Measurements from ENCODE around the gene PWP1.
A peak's percentile ranks its signal among the peaks of the same experiment; 100 is the strongest.

PWP1 gene
- long read RNA-seq, donor 1, transcript PWP1-201 (15 exons, 2,621 nt): major isoform, 12 of 12 reads
- long read RNA-seq, donor 1, partial matches to known transcripts: 0 of 12 reads
- long read RNA-seq, donor 1, other reads (novel, unspliced or antisense): 0 of 12 reads
- long read RNA-seq, donor 2, transcript PWP1-201 (15 exons, 2,621 nt): major isoform, 9 of 9 reads
- long read RNA-seq, donor 2, partial matches to known transcripts: 0 of 9 reads
- long read RNA-seq, donor 2, other reads (novel, unspliced or antisense): 0 of 9 reads
- long read RNA-seq, donor 3, partial matches to known transcripts: 0 of 4 reads
- long read RNA-seq, donor 3, other reads (novel, unspliced or antisense): 0 of 4 reads
- long read RNA-seq, donor 4, partial matches to known transcripts: 33 of 38 reads
- long read RNA-seq, donor 4, other reads (novel, unspliced or antisense): 0 of 38 reads
- long read RNA-seq, donor 5, transcript PWP1-201 (15 exons, 2,621 nt): major isoform, 25 of 30 reads
- long read RNA-seq, donor 5, partial matches to known transcripts: 5 of 30 reads
- long read RNA-seq, donor 5, other reads (novel, unspliced or antisense): 0 of 30 reads
- long read RNA-seq, donor 6, transcript PWP1-201 (15 exons, 2,621 nt): major isoform, 12 of 13 reads
- long read RNA-seq, donor 6, partial matches to known transcripts: 0 of 13 reads
- long read RNA-seq, donor 6, other reads (novel, unspliced or antisense): 0 of 13 reads
- long read RNA-seq, donor 7, transcript PWP1-201 (15 exons, 2,621 nt): major isoform, 13 of 13 reads
- long read RNA-seq, donor 7, partial matches to known transcripts: 0 of 13 reads
- long read RNA-seq, donor 7, other reads (novel, unspliced or antisense): 0 of 13 reads
- long read RNA-seq, donor 8, transcript PWP1-201 (15 exons, 2,621 nt): major isoform, 11 of 33 reads
- long read RNA-seq, donor 8, partial matches to known transcripts: 22 of 33 reads
- long read RNA-seq, donor 8, other reads (novel, unspliced or antisense): 0 of 33 reads

GRCh38 chr12:107685360-107686248 is at the start of gene PWP1:
TSS of gene PWP1 (plus strand) at chr12:107685799. CDS start at chr12:107685900, 101 bp downstream.
- peak; percentile 97 for DNase-seq

- no peak for DNase-seq
These were observed 44.4 kb upstream of the PWP1 start for GRCh38 chr12:107641154-107641553.

GRCh38 chr12:107642240-107642639 is 43.4 kb upstream of the PWP1 start:
- DNase-seq: no peak

- DNase-seq: peak; percentile 25
These were observed 39.8 kb upstream of the PWP1 start for GRCh38 chr12:107645630-107646333.

GRCh38 chr12:107646436-107646835 is 39.2 kb upstream of the PWP1 start:
- DNase-seq: no peak

GRCh38 chr12:107649661-107650061 is 35.9 kb upstream of the PWP1 start:
- DNase-seq: no peak

GRCh38 chr12:107650977-107651376 is 34.6 kb upstream of the PWP1 start:
- DNase-seq: no peak

GRCh38 chr12:107651571-107652449 is 33.8 kb upstream of the PWP1 start:
- no peak for DNase-seq

- DNase-seq: no peak
These were observed 32.1 kb upstream of the PWP1 start for GRCh38 chr12:107653519-107653918.

- DNase-seq: no peak
These were observed 30.7 kb upstream of the PWP1 start for GRCh38 chr12:107654873-107655272.

GRCh38 chr12:107655281-107656065 is 30.1 kb upstream of the PWP1 start:
- DNase-seq: no peak

- no peak for DNase-seq
These were observed 29.3 kb upstream of the PWP1 start for GRCh38 chr12:107656302-107656701.

- DNase-seq: no peak
These were observed 28.5 kb upstream of the PWP1 start for GRCh38 chr12:107657133-107657532.

- no peak for DNase-seq
These were observed 28.0 kb upstream of the PWP1 start for GRCh38 chr12:107657621-107658020.

- no peak for DNase-seq
These were observed 25.4 kb upstream of the PWP1 start for GRCh38 chr12:107660235-107660634.

- DNase-seq: no peak
These were observed 24.7 kb upstream of the PWP1 start for GRCh38 chr12:107660861-107661415.

- no peak for DNase-seq
These were observed 23.8 kb upstream of the PWP1 start for GRCh38 chr12:107661830-107662229.

- DNase-seq: no peak
These were observed 23.1 kb upstream of the PWP1 start for GRCh38 chr12:107662484-107662883.

- DNase-seq: no peak
These were observed 22.3 kb upstream of the PWP1 start for GRCh38 chr12:107663277-107663676.
